Measurements from ENCODE around the gene MRGPRX2.

Gene MRGPRX2

GRCh38 chr11:19076744-19077589, 16.4 kb upstream of the MRGPRX2 start:
- peak; percentile 40 to 71 (median 48) for DNase-seq (ENCODE audit: low read depth in 2 of 3, low spot score in 1 of 3)

GRCh38 chr11:19075636-19076035, 15.1 kb upstream of the MRGPRX2 start:
- DNase-seq (ENCODE audit: low read depth in 2 of 3, low spot score in 1 of 3) = no peak

GRCh38 chr11:19073454-19074415, 13.2 kb upstream of the MRGPRX2 start:
- DNase-seq (ENCODE audit: low read depth in 2 of 3, low spot score in 1 of 3) = no peak

GRCh38 chr11:19072464-19072863, 11.9 kb upstream of the MRGPRX2 start:
- DNase-seq (ENCODE audit: low read depth in 2 of 3, low spot score in 1 of 3) = no peak

GRCh38 chr11:19071255-19071654, 10.7 kb upstream of the MRGPRX2 start:
- DNase-seq (ENCODE audit: low read depth in 2 of 3, low spot score in 1 of 3) = peak; percentile 40 to 53 (median 45)

GRCh38 chr11:19059833-19060232, 684 bp downstream of the MRGPRX2 start:
- no peak for DNase-seq (ENCODE audit: low read depth in 2 of 3, low spot score in 1 of 3)

GRCh38 chr11:19055905-19056304, 4.6 kb downstream of the MRGPRX2 start:
- no peak for DNase-seq (ENCODE audit: low read depth in 2 of 3, low spot score in 1 of 3)

GRCh38 chr11:19055016-19055415, 5.5 kb downstream of the MRGPRX2 start:
- no peak for DNase-seq (ENCODE audit: low read depth in 2 of 3, low spot score in 1 of 3)

GRCh38 chr11:19053909-19054308, 6.6 kb downstream of the MRGPRX2 start:
- no peak for DNase-seq (ENCODE audit: low read depth in 2 of 3, low spot score in 1 of 3)

GRCh38 chr11:19050281-19050680, 10.2 kb downstream of the MRGPRX2 start:
- DNase-seq (ENCODE audit: low read depth in 2 of 3, low spot score in 1 of 3) = no peak

GRCh38 chr11:19049351-19049750, 11.2 kb downstream of the MRGPRX2 start:
- no peak for DNase-seq (ENCODE audit: low read depth in 2 of 3, low spot score in 1 of 3)

- no peak for DNase-seq (ENCODE audit: low read depth in 2 of 3, low spot score in 1 of 3)
These were observed 20.5 kb downstream of the MRGPRX2 start for GRCh38 chr11:19040051-19040450.

GRCh38 chr11:19039409-19039808, 21.1 kb downstream of the MRGPRX2 start:
- no peak for DNase-seq (ENCODE audit: low read depth in 2 of 3, low spot score in 1 of 3)

GRCh38 chr11:19032990-19033389, 27.5 kb downstream of the MRGPRX2 start:
- DNase-seq (ENCODE audit: low read depth in 2 of 3, low spot score in 1 of 3) = no peak

- DNase-seq (ENCODE audit: low read depth in 2 of 3, low spot score in 1 of 3) = no peak
These were observed 32.5 kb downstream of the MRGPRX2 start for GRCh38 chr11:19027829-19028595.

- no peak for DNase-seq (ENCODE audit: low read depth in 2 of 3, low spot score in 1 of 3)
These were observed 33.7 kb downstream of the MRGPRX2 start for GRCh38 chr11:19026862-19027261.

- no peak for DNase-seq (ENCODE audit: low read depth in 2 of 3, low spot score in 1 of 3)
These were observed 34.8 kb downstream of the MRGPRX2 start for GRCh38 chr11:19025481-19026406.

GRCh38 chr11:19020831-19021230, 39.7 kb downstream of the MRGPRX2 start:
- DNase-seq (ENCODE audit: low read depth in 2 of 3, low spot score in 1 of 3) = no peak

- no peak for DNase-seq (ENCODE audit: low read depth in 2 of 3, low spot score in 1 of 3)
These were observed 41.6 kb downstream of the MRGPRX2 start for GRCh38 chr11:19018901-19019300.
